ENCODE results near the gene FAM110A.
"Not testable (repeated sequence)": the region's sequence is repeated elsewhere in the genome, so short reads cannot be mapped to it uniquely, and the experiment has no call there.

The FAM110A gene

DNA sequence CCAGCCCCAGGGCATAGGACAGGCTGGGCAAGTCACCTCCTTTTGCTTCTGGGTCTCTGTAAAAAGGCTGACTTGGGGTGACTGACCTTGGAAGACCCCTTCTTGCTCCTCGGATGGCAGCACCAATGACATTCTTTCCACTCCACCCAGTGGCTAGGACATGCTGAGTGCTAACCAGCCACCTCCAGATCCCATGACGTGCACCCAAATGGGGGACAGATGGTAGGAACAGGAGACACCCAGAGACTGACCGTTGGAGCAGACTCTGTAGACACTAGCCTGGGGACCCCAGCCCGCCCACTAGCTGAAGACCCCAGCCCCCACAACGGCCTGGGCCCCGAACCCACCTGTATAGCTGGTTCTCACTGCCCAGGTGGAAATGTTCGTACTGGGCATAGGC lies 44.3 kb downstream of the FAM110A start:
- no peak for DNase-seq

DNA sequence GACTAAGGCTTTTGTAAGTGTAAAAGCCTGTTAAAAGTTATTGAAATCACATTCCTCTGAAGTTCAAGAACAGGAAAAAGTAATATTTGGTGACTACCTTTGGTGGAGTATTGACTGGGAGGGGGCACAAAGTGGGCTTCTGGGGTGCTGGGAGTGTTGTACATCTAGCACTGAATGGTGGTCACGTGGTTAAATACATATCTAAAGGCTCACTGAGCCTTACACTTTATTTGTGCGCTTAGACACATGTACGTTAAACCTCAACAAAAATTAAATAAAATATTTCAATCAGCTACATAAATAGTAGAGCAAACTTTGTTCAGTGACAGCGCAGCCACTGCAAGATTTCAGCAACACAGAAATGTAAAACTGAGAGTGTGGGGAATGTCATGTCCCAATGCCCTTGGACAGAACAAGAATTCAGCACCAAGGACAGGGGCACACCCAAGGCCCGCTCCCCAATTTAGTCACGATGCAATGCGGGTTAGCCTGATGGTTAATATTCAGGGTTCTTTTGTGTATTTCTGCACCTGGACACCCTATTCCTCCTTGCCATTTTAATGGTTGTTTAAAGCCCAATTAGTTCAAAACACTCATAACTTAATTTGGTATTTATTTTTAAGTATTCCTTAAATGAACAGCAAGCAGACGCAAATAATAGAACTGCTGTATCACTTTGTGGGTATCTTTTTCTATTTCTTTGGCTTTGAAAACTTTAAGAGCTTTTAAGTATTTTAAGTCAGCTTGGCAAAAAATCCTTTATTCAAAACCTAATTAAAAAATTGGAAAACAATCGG lies 45.2 kb downstream of the FAM110A start:
- peak; percentile 33 for DNase-seq

- DNase-seq, result no peak
These were observed 46.1 kb downstream of the FAM110A start for GRCh38 chr20:879626-880025.

GRCh38 chr20:881051-881782 lies 47.7 kb downstream of the FAM110A start:
- no peak for DNase-seq

DNA sequence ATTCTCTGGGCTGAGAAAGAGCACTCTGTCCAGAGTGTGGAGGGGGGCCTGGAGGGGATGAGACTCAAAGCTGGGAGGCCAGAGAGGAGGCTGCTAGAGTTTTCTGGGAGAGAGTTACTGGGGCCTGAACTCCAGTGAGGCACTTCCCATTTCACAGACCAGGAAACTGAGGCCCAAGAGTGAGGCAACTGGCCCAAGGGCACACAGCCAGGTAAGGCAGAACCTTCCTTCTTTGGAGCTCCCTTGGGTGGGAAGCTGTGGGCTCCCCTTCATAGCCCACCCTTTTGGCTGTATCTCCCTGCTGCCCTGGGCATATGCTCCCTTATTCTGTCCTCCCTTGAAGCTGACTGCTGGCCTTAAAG lies 48.2 kb downstream of the FAM110A start:
- DNase-seq, result no peak

GRCh38 chr20:884983-885952 lies 51.8 kb downstream of the FAM110A start:
- DNase-seq, result peak; percentile 79

- no peak for DNase-seq
These were observed 53.6 kb downstream of the FAM110A start for GRCh38 chr20:887137-887536.

GRCh38 chr20:888057-888456 lies 54.5 kb downstream of the FAM110A start:
- no peak for DNase-seq

- no peak for DNase-seq
These were observed 55.6 kb downstream of the FAM110A start for GRCh38 chr20:889106-889505.

GRCh38 chr20:889932-890463 lies 56.5 kb downstream of the FAM110A start:
- no peak for DNase-seq

DNA sequence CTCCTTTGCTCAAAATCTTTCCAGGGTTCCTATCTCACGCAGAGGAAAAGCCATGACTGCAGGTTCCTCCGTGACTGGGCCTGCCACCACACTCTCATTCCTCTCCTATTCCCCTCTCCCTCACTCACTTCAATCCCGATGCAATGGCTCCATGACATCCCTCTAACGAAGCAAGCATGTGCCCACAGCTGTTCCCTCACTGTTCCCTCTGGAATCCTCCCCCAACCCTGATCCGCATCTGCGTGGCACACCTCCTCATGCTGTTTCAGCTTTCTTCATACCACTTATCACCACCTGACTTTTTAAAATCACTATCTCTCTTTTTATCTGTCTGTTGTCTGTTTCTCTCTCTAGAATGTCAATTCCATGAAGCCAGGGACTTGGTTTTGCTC lies 57.1 kb downstream of the FAM110A start:
- DNase-seq, result peak; percentile 49

DNA sequence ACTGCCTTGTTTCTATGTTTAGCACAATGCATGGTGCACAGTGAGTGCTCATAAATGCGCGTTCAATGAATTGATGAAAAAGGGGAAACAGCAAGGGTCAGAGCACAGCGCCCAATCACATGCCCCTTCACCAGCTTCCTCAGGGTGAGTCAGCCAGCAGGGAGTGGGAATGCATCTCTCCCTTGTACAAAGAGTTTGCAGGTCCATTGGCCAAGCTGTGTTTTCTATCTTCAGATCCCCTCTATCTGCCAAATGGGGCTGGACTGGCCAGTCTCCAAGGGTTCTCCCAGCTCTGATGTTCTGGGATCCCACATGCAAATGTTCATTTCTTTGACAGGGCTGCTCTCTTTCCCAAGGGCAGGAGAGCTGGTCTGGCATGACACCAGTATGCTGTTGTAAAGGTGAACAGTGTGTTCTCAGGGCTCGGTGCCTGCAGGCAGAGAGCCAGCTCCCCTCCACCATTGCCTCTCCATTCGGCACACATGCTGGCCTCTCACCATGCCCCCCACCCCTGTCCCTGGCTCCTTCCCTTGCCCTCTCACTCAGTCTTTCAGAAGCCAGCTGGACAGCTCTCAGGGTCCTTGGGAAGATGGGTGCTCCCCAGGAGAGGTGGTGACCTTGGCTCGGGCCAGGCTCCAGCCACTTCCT lies 57.7 kb downstream of the FAM110A start:
- no peak for DNase-seq

DNA sequence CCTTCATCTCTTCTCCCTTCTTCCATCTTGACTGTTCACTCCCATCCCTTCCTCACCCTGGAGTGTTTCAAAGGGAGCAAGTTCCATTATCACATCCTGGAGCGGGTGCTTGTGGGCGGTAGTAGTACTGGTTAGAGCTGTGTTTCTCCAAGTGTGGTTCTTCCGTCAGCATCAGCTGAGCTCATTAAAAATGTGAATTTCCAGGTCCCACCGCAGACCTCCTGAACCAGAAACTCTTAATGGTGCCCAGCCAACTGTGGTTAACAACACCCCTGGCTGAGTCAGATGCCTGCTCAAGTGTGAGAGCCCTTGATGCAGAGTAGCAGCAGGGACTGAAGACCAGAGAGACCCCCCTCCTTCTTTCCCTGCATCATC lies 58.2 kb downstream of the FAM110A start:
- DNase-seq, result peak; percentile 80

GRCh38 chr20:892371-892770 lies 58.9 kb downstream of the FAM110A start:
- not testable (repeated sequence) for DNase-seq
